Ishikawa (cell line): ENCODE data around the gene IGF1R.

Experiments used
- CEBPB ChIP-seq: IDR thresholded peaks from 2 replicates; pipeline ENCODE4 v1.6.1; 2012
- CREB1 ChIP-seq: IDR thresholded peaks from 2 replicates; pipeline ENCODE4 v1.6.1; 2012; ENCODE audit warnings: low read depth
- EGR1 ChIP-seq: IDR thresholded peaks from 2 replicates; pipeline ENCODE4 v1.6.1; 2012
- EP300 ChIP-seq: IDR thresholded peaks from 2 replicates; pipeline ENCODE4 v1.6.1; 2012; ENCODE audit warnings: borderline replicate concordance
- FOXM1 ChIP-seq: IDR thresholded peaks from 2 replicates; pipeline ENCODE4 v1.6.1; 2012; ENCODE audit warnings: low read depth, borderline replicate concordance
- NFIC ChIP-seq: IDR thresholded peaks from 2 replicates; pipeline ENCODE4 v1.6.1; 2012
- RAD21 ChIP-seq: IDR thresholded peaks from 2 replicates; pipeline ENCODE4 v1.6.1; 2012; ENCODE audit warnings: low read depth
- TAF1 ChIP-seq: IDR thresholded peaks from 2 replicates; pipeline ENCODE4 v1.6.1; 2012; ENCODE audit warnings: low read depth, mild to moderate bottlenecking
- TCF12 ChIP-seq: IDR thresholded peaks from 2 replicates; pipeline ENCODE4 v1.6.1; 2012; ENCODE audit warnings: low read depth
- TEAD4 ChIP-seq: IDR thresholded peaks from 2 replicates; pipeline ENCODE4 v1.6.1; 2012
- YY1 ChIP-seq: IDR thresholded peaks from 2 replicates; pipeline ENCODE4 v1.6.1; 2012; ENCODE audit warnings: low read depth
- ZBTB7A ChIP-seq: IDR thresholded peaks from 2 replicates; pipeline ENCODE4 v1.6.1; 2012; ENCODE audit warnings: low read depth
- TF ChIP-seq, protein P1 (sequence below): IDR thresholded peaks from 2 replicates; pipeline ENCODE4 v1.6.1; 2012; ENCODE audit warnings: low read depth, mild to moderate bottlenecking
- TF ChIP-seq, protein P2 (sequence below): IDR thresholded peaks from 2 replicates; pipeline ENCODE4 v1.6.1; 2012
- TF ChIP-seq, protein P3 (sequence below): IDR thresholded peaks from 2 replicates; pipeline ENCODE4 v1.6.1; 2012

Gene IGF1R

DNA sequence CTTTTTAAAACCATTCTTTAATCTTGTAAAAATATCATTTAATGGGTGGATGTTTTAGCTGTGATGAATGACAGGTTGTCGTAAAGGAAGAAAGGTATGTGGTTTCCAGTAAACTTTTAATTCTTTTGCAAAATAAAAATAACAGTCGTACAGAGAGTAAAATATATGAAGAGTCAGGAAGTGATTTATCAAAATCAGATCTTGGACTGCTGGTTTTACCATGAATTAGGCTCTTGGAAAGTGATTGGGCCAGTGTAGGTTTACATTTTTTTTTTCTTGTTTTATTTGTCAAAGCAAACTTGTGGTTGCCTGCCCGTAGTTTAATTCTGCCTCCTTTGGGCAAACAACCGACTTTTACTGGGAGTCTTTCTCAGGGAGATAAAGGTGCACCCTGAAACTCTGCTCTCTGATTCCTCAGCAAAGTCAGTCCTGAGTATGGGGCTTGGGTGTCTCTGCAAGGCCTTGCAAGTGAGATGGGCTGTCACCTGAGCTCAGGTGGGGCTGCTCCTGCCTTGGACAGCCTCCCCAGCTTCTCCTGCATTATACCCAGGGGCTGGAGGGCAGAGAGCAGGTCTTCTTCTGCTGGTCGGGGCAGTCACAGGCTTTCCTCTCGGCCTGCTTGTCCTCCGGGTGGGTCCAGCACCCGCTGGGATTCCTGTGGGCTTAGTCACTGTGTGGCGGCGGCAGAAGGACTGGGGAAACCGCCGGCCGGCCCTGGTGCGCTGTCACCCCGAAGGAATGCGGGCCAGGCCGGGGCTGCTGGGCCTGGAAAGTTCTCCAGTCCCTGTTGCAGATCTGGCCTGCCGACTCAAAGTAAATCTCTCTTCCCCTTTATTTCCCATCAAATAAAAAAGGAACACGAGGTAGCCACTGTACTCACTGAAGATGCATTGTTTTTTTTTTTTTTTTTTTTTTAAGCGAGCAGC lies 79.0 kb downstream of the IGF1R start:
- TF ChIP-seq EP300 (peak; percentile 61), CEBPB (no peak), YY1 (no peak), FOXM1 (no peak), ZBTB7A (peak; percentile 67; the same call in 1 of the 2 replicates), NFIC (peak; percentile 32; the same call in 1 of the 2 replicates), TEAD4 (peak; percentile 93), CREB1 (no peak), TAF1 (peak; percentile 44; the same call in 1 of the 2 replicates), RAD21 (no peak), EGR1 (no peak), TCF12 (peak; percentile 75)
- TF ChIP-seq, protein P1, sequence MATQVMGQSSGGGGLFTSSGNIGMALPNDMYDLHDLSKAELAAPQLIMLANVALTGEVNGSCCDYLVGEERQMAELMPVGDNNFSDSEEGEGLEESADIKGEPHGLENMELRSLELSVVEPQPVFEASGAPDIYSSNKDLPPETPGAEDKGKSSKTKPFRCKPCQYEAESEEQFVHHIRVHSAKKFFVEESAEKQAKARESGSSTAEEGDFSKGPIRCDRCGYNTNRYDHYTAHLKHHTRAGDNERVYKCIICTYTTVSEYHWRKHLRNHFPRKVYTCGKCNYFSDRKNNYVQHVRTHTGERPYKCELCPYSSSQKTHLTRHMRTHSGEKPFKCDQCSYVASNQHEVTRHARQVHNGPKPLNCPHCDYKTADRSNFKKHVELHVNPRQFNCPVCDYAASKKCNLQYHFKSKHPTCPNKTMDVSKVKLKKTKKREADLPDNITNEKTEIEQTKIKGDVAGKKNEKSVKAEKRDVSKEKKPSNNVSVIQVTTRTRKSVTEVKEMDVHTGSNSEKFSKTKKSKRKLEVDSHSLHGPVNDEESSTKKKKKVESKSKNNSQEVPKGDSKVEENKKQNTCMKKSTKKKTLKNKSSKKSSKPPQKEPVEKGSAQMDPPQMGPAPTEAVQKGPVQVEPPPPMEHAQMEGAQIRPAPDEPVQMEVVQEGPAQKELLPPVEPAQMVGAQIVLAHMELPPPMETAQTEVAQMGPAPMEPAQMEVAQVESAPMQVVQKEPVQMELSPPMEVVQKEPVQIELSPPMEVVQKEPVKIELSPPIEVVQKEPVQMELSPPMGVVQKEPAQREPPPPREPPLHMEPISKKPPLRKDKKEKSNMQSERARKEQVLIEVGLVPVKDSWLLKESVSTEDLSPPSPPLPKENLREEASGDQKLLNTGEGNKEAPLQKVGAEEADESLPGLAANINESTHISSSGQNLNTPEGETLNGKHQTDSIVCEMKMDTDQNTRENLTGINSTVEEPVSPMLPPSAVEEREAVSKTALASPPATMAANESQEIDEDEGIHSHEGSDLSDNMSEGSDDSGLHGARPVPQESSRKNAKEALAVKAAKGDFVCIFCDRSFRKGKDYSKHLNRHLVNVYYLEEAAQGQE = no peak
- TF ChIP-seq, protein P2, sequence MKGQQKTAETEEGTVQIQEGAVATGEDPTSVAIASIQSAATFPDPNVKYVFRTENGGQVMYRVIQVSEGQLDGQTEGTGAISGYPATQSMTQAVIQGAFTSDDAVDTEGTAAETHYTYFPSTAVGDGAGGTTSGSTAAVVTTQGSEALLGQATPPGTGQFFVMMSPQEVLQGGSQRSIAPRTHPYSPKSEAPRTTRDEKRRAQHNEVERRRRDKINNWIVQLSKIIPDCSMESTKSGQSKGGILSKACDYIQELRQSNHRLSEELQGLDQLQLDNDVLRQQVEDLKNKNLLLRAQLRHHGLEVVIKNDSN = no peak
- TF ChIP-seq, protein P3, sequence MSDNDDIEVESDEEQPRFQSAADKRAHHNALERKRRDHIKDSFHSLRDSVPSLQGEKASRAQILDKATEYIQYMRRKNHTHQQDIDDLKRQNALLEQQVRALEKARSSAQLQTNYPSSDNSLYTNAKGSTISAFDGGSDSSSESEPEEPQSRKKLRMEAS = peak; percentile 40; the same call in 1 of the 2 replicates

DNA sequence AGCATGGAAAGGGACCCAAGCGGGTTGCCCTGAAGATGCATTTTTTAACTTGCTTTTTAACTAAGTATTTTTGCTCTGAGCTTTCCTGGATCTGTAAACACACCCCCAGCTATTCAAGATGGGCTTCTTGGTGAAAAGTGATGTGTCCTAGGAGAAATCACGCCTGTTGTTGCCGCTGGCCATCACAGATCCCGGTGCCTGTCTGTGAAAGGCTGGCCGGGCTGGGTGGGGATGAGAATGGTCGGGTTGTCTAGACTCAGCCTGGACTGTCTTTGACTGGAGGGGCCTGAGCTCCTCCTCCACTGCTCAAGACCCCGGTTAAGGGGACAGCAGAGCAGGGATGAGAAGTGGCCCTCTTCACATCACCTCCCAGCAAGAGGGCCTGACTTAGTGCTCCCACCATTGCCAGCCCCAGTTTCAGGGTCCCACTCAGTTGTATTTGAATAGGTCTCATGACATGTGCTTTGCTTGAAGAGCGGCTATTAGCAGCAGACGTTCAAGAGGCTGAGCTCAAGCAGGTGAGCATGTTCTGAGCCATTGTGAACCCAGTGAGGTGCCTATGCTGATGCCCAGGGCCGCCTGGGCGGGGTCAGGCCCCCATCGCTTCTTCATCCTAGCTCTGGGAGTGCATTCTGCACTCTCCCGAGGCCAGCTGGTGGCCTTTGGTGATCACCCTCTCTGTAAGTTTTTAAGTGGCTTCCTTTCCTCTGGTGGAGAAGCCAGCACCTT lies 79.9 kb downstream of the IGF1R start:
- no peak for TF ChIP-seq TCF12
- no peak for TF ChIP-seq FOXM1
- no peak for TF ChIP-seq TEAD4
- TF ChIP-seq, protein P1 = no peak
- TF ChIP-seq EGR1 = no peak
- no peak for TF ChIP-seq NFIC
- no peak for TF ChIP-seq TAF1
- no peak for TF ChIP-seq ZBTB7A
- TF ChIP-seq CREB1 = no peak
- TF ChIP-seq YY1 = no peak
- TF ChIP-seq, protein P3 = no peak
- TF ChIP-seq RAD21 = no peak
- TF ChIP-seq CEBPB = no peak
- no peak for TF ChIP-seq EP300

DNA sequence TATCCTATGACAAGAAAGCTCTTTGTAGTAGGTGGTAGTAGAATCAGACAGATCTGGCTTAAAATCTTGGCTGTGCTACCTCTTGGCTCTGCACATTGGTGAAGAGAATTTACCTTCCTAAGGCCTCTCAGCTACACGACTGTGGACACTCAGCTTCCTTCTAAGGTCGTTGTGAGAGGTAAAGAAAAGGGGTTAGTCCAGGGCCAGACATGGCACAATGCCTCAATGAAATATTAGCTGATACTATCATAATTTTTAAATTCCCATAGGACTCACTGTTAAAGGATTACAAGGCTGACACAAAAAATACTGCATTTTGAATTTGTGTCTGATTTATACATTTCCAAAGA lies 80.4 kb downstream of the IGF1R start:
- TF ChIP-seq TEAD4 (no peak), EP300 (no peak), FOXM1 (no peak), NFIC (no peak), ZBTB7A (no peak), RAD21 (no peak), TCF12 (no peak), CREB1 (no peak), YY1 (no peak), EGR1 (no peak), CEBPB (no peak), TAF1 (no peak)
- TF ChIP-seq, protein P3 = no peak
- TF ChIP-seq, protein P2 = no peak
- TF ChIP-seq, protein P1 = no peak
